Activated CD4-positive, alpha-beta T cell treated with anti-CD3 and anti-CD28 coated beads for 36 hours (primary cell): ENCODE measurements around the gene NFKBIZ. TPM values are rescaled to one million over a fixed set of nuclear protein-coding genes. Genes with fewer than 3 reads are reported as not detected.
A peak's percentile ranks its signal among the peaks of the same experiment; 100 is the strongest.
"Not testable (repeated sequence)": the region's sequence is repeated elsewhere in the genome, so short reads cannot be mapped to it uniquely, and the experiment has no call there.

Source experiments
- ATAC-seq: fragments of 200-7000 bp; cut with Tn5 transposase; one replicate; pipeline ENCODE4 v1.10.0; 2021; ENCODE audit warnings: mild to moderate bottlenecking, moderate library complexity
- CTCF ChIA-PET: fragments of 350-600 bp; sonication (Branson Sonifier 250); formaldehyde crosslinking; loops from one replicate; lab custom pipeline; 2021; ENCODE audit warnings: antibody characterized with exemption; lab: Charles Lee
- POLR2A ChIA-PET: fragments of 350-600 bp; sonication (Branson Sonifier 250); formaldehyde crosslinking; loops from one replicate; lab custom pipeline; 2021; ENCODE audit warnings: antibody characterized with exemption, inconsistent platforms; lab: Charles Lee
- DNase-seq: peaks from one replicate; pipeline ENCODE4 v3.0.0-alpha.2; 2020
- H3K27ac Mint-ChIP-seq: one replicate; pipeline ENCODE4 v1.8.0; 2021; ENCODE audit warnings: mixed read lengths
- H3K27me3 Mint-ChIP-seq: one replicate; pipeline ENCODE4 v1.8.0; 2021; ENCODE audit warnings: mixed read lengths
- H3K36me3 Mint-ChIP-seq: one replicate; pipeline ENCODE4 v1.8.0; 2021; ENCODE audit warnings: low read depth, mixed read lengths
- H3K4me1 Mint-ChIP-seq: one replicate; pipeline ENCODE4 v1.8.0; 2021; ENCODE audit warnings: mixed read lengths
- H3K4me3 Mint-ChIP-seq: one replicate; pipeline ENCODE4 v1.8.0; 2021; ENCODE audit warnings: mild to moderate bottlenecking, moderate library complexity, mixed read lengths
- H3K9me3 Mint-ChIP-seq: one replicate; pipeline ENCODE4 v1.8.0; 2021; ENCODE audit warnings: low read depth, mixed read lengths
- intact Hi-C, 2 experiments: fragments of 100-400 bp; cut with DNase I in 1 of 2; cut with micrococcal nuclease in 1 of 2; formaldehyde crosslinking; loops; one replicate each; pipeline versions ENCODE4 v1.14.2 to v1.15.1; 2022 to 2024; cut with DNase I, micrococcal nuclease
- total RNA-seq, 2 experiments: library from RNA; stranded (reverse); gene quantifications; one replicate each; pipeline ENCODE4 v1.2.3, GENCODE V29; 2021

The NFKBIZ gene
- total RNA-seq, 2 experiments from 2014 or later = 47.8 to 56.7 TPM

- POLR2A ChIA-PET = interaction anchor here (0.6 kb wide), 1 partner anchor 640 kb away, joined by 6 read pairs; no protein-coding TSS in a partner anchor
- CTCF ChIA-PET = interaction anchor here (0.6 to 0.9 kb wide), 4 partner anchors 45 to 365 kb away, joined by 3 read pairs; no protein-coding TSS in a partner anchor
- Mint-ChIP-seq H3K4me1 (peaks cover 3% of the 10 kb centered on the region), H3K27ac (no peak overlapping the region), H3K36me3 (no peaks in the 10 kb centered on the region), H3K27me3 (no peaks in the 10 kb centered on the region), H3K4me3 (no peak overlapping the region), H3K9me3 (peaks cover 4% of the 10 kb centered on the region)
- ATAC-seq = no peak
- intact Hi-C loops = no loop called here
- no peak for DNase-seq
Measured at GRCh38 chr3:101896083-101896757, 46.9 kb downstream of the NFKBIZ start.

- ChIA-PET POLR2A (no interaction called here), CTCF (no interaction called here)
- H3K27ac Mint-ChIP-seq = no peak overlapping the region
- peaks cover 9% of the 10 kb centered on the region for H3K4me1 Mint-ChIP-seq
- no peak for DNase-seq
- no peaks in the 10 kb centered on the region for H3K27me3 Mint-ChIP-seq
- intact Hi-C loops = no loop called here
- H3K9me3 Mint-ChIP-seq = peaks cover 4% of the 10 kb centered on the region
- H3K4me3 Mint-ChIP-seq = no peak overlapping the region
- no peak for ATAC-seq
- H3K36me3 Mint-ChIP-seq = no peaks in the 10 kb centered on the region
Measured at GRCh38 chr3:101897013-101897412, 47.7 kb downstream of the NFKBIZ start.

- H3K36me3 Mint-ChIP-seq = no peaks in the 10 kb centered on the region
- peaks cover 13% of the 10 kb centered on the region for H3K4me1 Mint-ChIP-seq
- POLR2A ChIA-PET = no interaction called here
- DNase-seq (no peak), ATAC-seq (no peak)
- CTCF ChIA-PET = interaction anchor here (0.7 kb wide), 1 partner anchor 66 kb away, joined by 3 read pairs; no protein-coding TSS in a partner anchor
- no peak overlapping the region for H3K27ac Mint-ChIP-seq
- no peak overlapping the region for H3K4me3 Mint-ChIP-seq
- no peaks in the 10 kb centered on the region for H3K27me3 Mint-ChIP-seq
- intact Hi-C loops = no loop called here
- peaks cover 4% of the 10 kb centered on the region for H3K9me3 Mint-ChIP-seq
Measured at GRCh38 chr3:101898039-101898438, 48.7 kb downstream of the NFKBIZ start.

- ChIA-PET CTCF (interaction anchor here (1.7 kb wide), 1 partner anchor 327 kb away, joined by 5 read pairs; no protein-coding TSS in a partner anchor), POLR2A (no interaction called here)
- intact Hi-C loops = no loop called here
- H3K27me3 Mint-ChIP-seq = no peaks in the 10 kb centered on the region
- ATAC-seq = no peak
- no peaks in the 10 kb centered on the region for H3K36me3 Mint-ChIP-seq
- no peak overlapping the region for H3K4me3 Mint-ChIP-seq
- H3K27ac Mint-ChIP-seq = no peak overlapping the region
- H3K9me3 Mint-ChIP-seq = peaks cover 4% of the 10 kb centered on the region
- peaks cover 13% of the 10 kb centered on the region for H3K4me1 Mint-ChIP-seq
- DNase-seq = no peak
Measured at GRCh38 chr3:101898752-101899169, 49.4 kb downstream of the NFKBIZ start.

GRCh38 chr3:101900316-101900715, 51.0 kb downstream of the NFKBIZ start:
- Mint-ChIP-seq H3K4me3 (no peak overlapping the region), H3K36me3 (no peaks in the 10 kb centered on the region), H3K4me1 (peaks cover 13% of the 10 kb centered on the region), H3K27ac (no peak overlapping the region), H3K9me3 (no peaks in the 10 kb centered on the region), H3K27me3 (no peaks in the 10 kb centered on the region)
- ChIA-PET CTCF (interaction anchor here (0.7 to 1.7 kb wide), 6 partner anchors 8 to 337 kb away, joined by 3 to 7 read pairs (median 4); no protein-coding TSS in a partner anchor), POLR2A (no interaction called here)
- intact Hi-C loops = no loop called here
- no peak for ATAC-seq
- DNase-seq = no peak

- H3K27me3 Mint-ChIP-seq = no peaks in the 10 kb centered on the region
- DNase-seq (no peak), ATAC-seq (no peak)
- peaks cover 2% of the 10 kb centered on the region for H3K36me3 Mint-ChIP-seq
- no peaks in the 10 kb centered on the region for H3K9me3 Mint-ChIP-seq
- H3K4me3 Mint-ChIP-seq = no peak overlapping the region
- H3K4me1 Mint-ChIP-seq = peaks cover 13% of the 10 kb centered on the region
- intact Hi-C loops = no loop called here
- H3K27ac Mint-ChIP-seq = no peak overlapping the region
- ChIA-PET POLR2A (interaction anchor here (0.5 kb wide), 1 partner anchor 36 kb away, joined by 7 read pairs; no protein-coding TSS in a partner anchor), CTCF (interaction anchor here (0.8 to 1.2 kb wide), 2 partner anchors 18 to 337 kb away, joined by 3 read pairs; no protein-coding TSS in a partner anchor)
Measured at GRCh38 chr3:101900736-101901135, 51.4 kb downstream of the NFKBIZ start.

- Mint-ChIP-seq H3K27me3 (no peaks in the 10 kb centered on the region), H3K4me1 (peaks cover 13% of the 10 kb centered on the region), H3K4me3 (no peak overlapping the region), H3K9me3 (no peaks in the 10 kb centered on the region), H3K36me3 (peaks cover 2% of the 10 kb centered on the region), H3K27ac (no peak overlapping the region)
- ATAC-seq = peak; percentile 92
- peak; percentile 29 for DNase-seq
- intact Hi-C loops = no loop called here
- ChIA-PET CTCF (interaction anchor here (0.6 to 1.0 kb wide), 2 partner anchors 11 to 298 kb away, joined by 3 to 4 read pairs; no protein-coding TSS in a partner anchor), POLR2A (interaction anchor here (0.6 kb wide), 1 partner anchor 50 kb away, joined by 3 read pairs; no protein-coding TSS in a partner anchor)
Measured at GRCh38 chr3:101902041-101902440, 52.7 kb downstream of the NFKBIZ start.

- intact Hi-C loops = no loop called here
Measured at GRCh38 chr3:101903451-101903871, 54.1 kb downstream of the NFKBIZ start.

GRCh38 chr3:101905573-101905972, 56.3 kb downstream of the NFKBIZ start:
- ATAC-seq, H3K27ac Mint-ChIP-seq, POLR2A ChIA-PET, H3K36me3 Mint-ChIP-seq, H3K9me3 Mint-ChIP-seq, intact Hi-C loops, DNase-seq, H3K4me3 Mint-ChIP-seq, CTCF ChIA-PET, H3K27me3 Mint-ChIP-seq, H3K4me1 Mint-ChIP-seq: not testable (repeated sequence)

More at GRCh38 chr3:101903451-101903871, 54.1 kb downstream of the NFKBIZ start:
- Mint-ChIP-seq H3K4me3 (no peak overlapping the region), H3K36me3 (peaks cover 2% of the 10 kb centered on the region), H3K27me3 (no peaks in the 10 kb centered on the region), H3K27ac (no peak overlapping the region), H3K9me3 (no peaks in the 10 kb centered on the region), H3K4me1 (peaks cover 13% of the 10 kb centered on the region)
- ChIA-PET POLR2A (no interaction called here), CTCF (no interaction called here)
- DNase-seq (no peak), ATAC-seq (no peak)

Other genes starting within 250 kb of the NFKBIZ start
- 10 to 100 TPM; 25.1 to 26.0 TPM for gene ZBTB11, start 172.4 kb upstream of the NFKBIZ start, total RNA-seq
- gene RPL24, start 162.8 kb upstream of the NFKBIZ start, total RNA-seq = 1,000 to 10,000 TPM; 1,807 to 1,945 TPM
- gene CEP97, start 124.9 kb upstream of the NFKBIZ start, total RNA-seq = 10 to 100 TPM; 18.1 to 20.0 TPM
- gene NXPE3, start 70.3 kb upstream of the NFKBIZ start, total RNA-seq = 10 to 100 TPM; 12.8 to 18.5 TPM